ENCODE results near the gene ENTPD8. TPM values are rescaled to one million over a fixed set of nuclear protein-coding genes. Genes with fewer than 3 reads are reported as not detected.
A peak's percentile ranks its signal among the peaks of the same experiment; 100 is the strongest.
"Not testable (repeated sequence)": the region's sequence is repeated elsewhere in the genome, so short reads cannot be mapped to it uniquely, and the experiment has no call there.

The ENTPD8 gene
- total RNA-seq, 6 donors from 2014 or later: 0.15 to 0.17 TPM; not detected in 4

GRCh38 chr9:137411260-137411644 lies 29.9 kb downstream of the ENTPD8 start:
- Histone ChIP-seq H3K4me3 (peak overlapping the region in 2 of 4 donors; percentile 13 to 21), H3K27ac (peak overlapping the region; percentile 79 to 89 (median 87)), H3K9me3 (no peaks in the 10 kb centered on the region), H3K36me3 (no peaks in the 10 kb centered on the region), H3K4me1 (peaks cover 32 to 41% (median 36%) of the 10 kb centered on the region in 4 donors), H3K27me3 (peaks cover 0 to 4% (median 1%) of the 10 kb centered on the region in 4 donors)
- ATAC-seq (ENCODE audit: low FRiP score in 2 of 2) (no peak), DNase-seq (no peak)
- 38% methylated on average over 13 of the region's 17 CpGs; no CpG with 5 or more reads in 1 of the 2 donors for WGBS, 2 donors
- TF ChIP-seq POLR2AphosphoS5 (IDR thresholded peaks at IDR 0.05): no peak
- TF ChIP-seq EP300 (IDR thresholded peaks at IDR 0.05): no peak
- no peak for TF ChIP-seq CTCF (IDR thresholded peaks at IDR 0.05)

GRCh38 chr9:137410891-137411249 lies 30.3 kb downstream of the ENTPD8 start:
- Histone ChIP-seq H3K4me1 (peaks cover 35 to 43% (median 38%) of the 10 kb centered on the region in 4 donors), H3K27me3 (peaks cover 0 to 4% (median 1%) of the 10 kb centered on the region in 4 donors), H3K36me3 (no peaks in the 10 kb centered on the region), H3K4me3 (peak overlapping the region in 1 of 4 donors; percentile 13), H3K27ac (peak overlapping the region; percentile 79 to 89 (median 87)), H3K9me3 (no peaks in the 10 kb centered on the region)
- DNase-seq (peak in 1 of 2 donors; percentile 80), ATAC-seq (ENCODE audit: low FRiP score in 2 of 2) (no peak)
- TF ChIP-seq POLR2A (IDR thresholded peaks at IDR 0.05): no peak
- TF ChIP-seq POLR2AphosphoS5 (IDR thresholded peaks at IDR 0.05): no peak
- no peak for TF ChIP-seq CTCF (IDR thresholded peaks at IDR 0.05)
- TF ChIP-seq EP300 (IDR thresholded peaks at IDR 0.05): no peak
- WGBS, 2 donors: 77 to 94% methylated on average over 12 to 13 of the region's 15 CpGs

GRCh38 chr9:137410236-137410890 lies 30.8 kb downstream of the ENTPD8 start:
- 74 to 88% methylated on average over 9 to 18 of the region's 18 CpGs for WGBS, 2 donors
- H3K36me3 ChIP-seq; ATAC-seq (ENCODE audit: low FRiP score in 2 of 2); H3K4me3 ChIP-seq; H3K27me3 ChIP-seq; H3K9me3 ChIP-seq: not testable (repeated sequence)
- H3K27ac ChIP-seq: peak overlapping the region in 3 of 4 donors; percentile 87 to 89 (median 87)
- H3K4me1 ChIP-seq: peaks cover 37 to 48% (median 41%) of the 10 kb centered on the region in 4 donors
- DNase-seq: peak in 1 of 2 donors; percentile 78

- Histone ChIP-seq H3K4me1 (peaks cover 37 to 50% (median 41%) of the 10 kb centered on the region in 4 donors), H3K27ac (peak overlapping the region in 1 of 4 donors; percentile 42), H3K36me3 (no peaks in the 10 kb centered on the region), H3K9me3 (no peaks in the 10 kb centered on the region), H3K4me3 (no peak overlapping the region), H3K27me3 (peaks cover 0 to 4% (median 1%) of the 10 kb centered on the region in 4 donors)
- 90 to 95% methylated on average over 11 of the region's 11 CpGs for WGBS, 2 donors
- peak in 1 of 2 donors; percentile 39 for DNase-seq
- ATAC-seq (ENCODE audit: low FRiP score in 2 of 2): no peak
- no peak for TF ChIP-seq CTCF (IDR thresholded peaks at IDR 0.05)
- no peak for TF ChIP-seq POLR2A (IDR thresholded peaks at IDR 0.05)
- no peak for TF ChIP-seq EP300 (IDR thresholded peaks at IDR 0.05)
- no peak for TF ChIP-seq POLR2AphosphoS5 (IDR thresholded peaks at IDR 0.05)
Observed at GRCh38 chr9:137409515-137409914, 31.6 kb downstream of the ENTPD8 start.

GRCh38 chr9:137408651-137409405 lies 32.3 kb downstream of the ENTPD8 start:
- Histone ChIP-seq H3K36me3 (no peaks in the 10 kb centered on the region), H3K4me1 (peaks cover 34 to 50% (median 41%) of the 10 kb centered on the region in 4 donors), H3K27ac (peak overlapping the region in 1 of 4 donors; percentile 42), H3K4me3 (no peak overlapping the region), H3K9me3 (no peaks in the 10 kb centered on the region), H3K27me3 (peaks cover 0 to 4% (median 1%) of the 10 kb centered on the region in 4 donors)
- TF ChIP-seq POLR2AphosphoS5 (IDR thresholded peaks at IDR 0.05) (no peak), EP300 (IDR thresholded peaks at IDR 0.05) (no peak), POLR2A (IDR thresholded peaks at IDR 0.05) (no peak), CTCF (IDR thresholded peaks at IDR 0.05) (no peak)
- DNase-seq: peak in 1 of 2 donors; percentile 59
- no peak for ATAC-seq (ENCODE audit: low FRiP score in 2 of 2)
- WGBS, 2 donors: 94 to 95% methylated on average over 22 to 24 of the region's 24 CpGs
